Stimulated activated naive CD4-positive, alpha-beta T cell (primary cell): ENCODE measurements around the gene DCST1.

Experiments used
- DNase-seq, 6 experiments: peaks; one replicate each; lab custom pipeline; 2025; lab: John Stamatoyannopoulos, UW

The DCST1 gene

DNA sequence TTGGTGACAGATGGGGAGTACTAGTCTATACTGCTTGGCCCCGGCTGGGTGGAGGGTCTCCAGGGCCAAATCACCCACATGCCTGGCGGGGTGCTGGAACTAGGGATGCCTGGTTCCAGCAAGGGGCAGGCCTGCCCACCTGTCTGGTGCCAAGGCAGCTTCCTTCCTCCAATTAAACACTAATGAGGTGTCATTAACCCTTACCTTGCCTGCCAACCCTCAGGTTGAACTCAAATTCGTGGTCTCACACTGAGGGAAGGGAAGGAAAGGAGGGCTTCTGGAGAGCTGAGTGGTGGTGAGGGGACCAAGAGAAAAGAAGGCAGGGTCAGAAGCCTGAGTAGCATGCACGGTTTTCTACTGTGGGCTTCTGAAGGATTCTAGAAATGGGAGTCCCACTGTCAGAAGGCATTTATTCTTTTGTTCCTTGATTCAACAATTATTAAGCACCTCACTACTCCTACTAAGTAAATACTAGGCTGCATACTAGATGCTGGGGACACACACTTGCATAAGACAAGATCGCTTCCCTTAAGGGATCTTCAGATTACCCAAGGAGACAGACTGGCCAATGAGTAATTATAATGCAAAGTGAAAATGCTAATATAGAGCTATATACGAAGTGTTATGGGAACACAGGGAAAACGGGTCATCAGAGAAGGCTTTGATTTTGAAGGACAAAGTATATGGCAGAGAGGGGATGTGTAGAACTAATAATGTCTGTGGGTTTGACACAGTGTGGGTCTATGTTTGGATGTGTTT is 39.1 kb downstream of the DCST1 start:
- no peak for DNase-seq

DNA sequence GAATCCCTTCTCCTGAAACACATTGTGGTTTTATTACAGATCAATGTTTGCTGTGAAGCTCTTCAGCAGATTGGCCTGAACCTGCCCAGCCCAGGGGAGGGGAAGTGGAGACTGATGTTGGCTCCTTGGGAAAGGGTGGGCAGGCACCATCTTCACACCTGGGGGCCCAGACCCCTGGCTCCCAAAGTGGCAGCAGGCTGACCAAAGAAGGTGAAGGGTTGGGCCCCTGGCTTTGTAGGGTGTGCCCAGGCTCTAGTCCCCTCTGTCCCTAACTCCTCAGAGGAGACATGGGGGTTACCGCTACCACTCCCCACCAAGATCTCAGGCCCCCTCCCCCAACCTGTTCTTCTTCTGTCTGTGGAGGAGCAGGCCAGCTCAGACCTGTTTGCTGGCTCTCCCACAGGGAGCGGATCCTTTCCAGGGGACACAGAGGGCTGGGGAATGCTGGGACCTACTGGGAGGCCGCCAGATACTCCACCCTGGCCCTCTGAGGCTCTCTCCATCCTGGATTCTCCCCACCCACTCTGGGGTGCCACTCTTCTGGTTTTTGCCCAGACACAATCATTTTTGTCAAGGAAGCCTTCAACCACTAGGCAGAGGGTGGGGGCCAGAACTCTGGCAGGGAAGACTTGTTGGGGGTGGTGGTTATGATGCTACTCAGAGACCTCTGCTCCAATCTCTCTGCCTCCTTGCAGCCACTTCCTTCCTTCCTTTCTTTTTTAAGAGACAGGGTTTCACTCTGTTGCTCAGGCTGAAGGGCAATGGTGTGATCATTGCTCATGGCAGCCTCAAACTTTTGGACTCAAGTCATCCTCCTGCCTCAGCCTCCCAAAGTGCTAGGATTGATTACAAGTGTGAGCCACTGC is 40.0 kb downstream of the DCST1 start:
- DNase-seq: no peak

- DNase-seq: no peak
Observed at GRCh38 chr1:155075535-155075934, 41.9 kb downstream of the DCST1 start.

GRCh38 chr1:155076371-155076770 is 42.7 kb downstream of the DCST1 start:
- DNase-seq: no peak

- no peak for DNase-seq
Observed at GRCh38 chr1:155077346-155077745, 43.7 kb downstream of the DCST1 start.

GRCh38 chr1:155077758-155078445 is 44.3 kb downstream of the DCST1 start:
- DNase-seq: no peak

GRCh38 chr1:155078469-155079209 is 45.0 kb downstream of the DCST1 start, which contains the start of gene EFNA3:
Gene EFNA3, plus strand, starts transcription at chr1:155078837. Its CDS starts 105 bp downstream, at chr1:155078942.
- DNase-seq: peak in 5 of 6 experiments; percentile 46 to 58 (median 55)

DNA sequence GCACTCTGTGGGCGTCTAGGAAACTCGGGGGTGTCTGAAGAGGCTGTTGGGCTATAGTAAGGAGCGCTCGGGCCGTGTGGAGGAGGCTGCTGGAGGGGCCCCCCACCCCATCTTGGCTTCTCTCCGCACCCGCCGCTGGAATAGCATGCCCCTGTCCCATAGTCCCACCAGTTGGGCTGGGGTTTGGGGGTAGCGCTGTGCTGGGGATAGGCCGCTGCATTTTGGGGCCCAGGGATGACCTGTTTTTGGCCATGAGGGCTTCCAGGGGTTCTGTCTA is 45.5 kb downstream of the DCST1 start:
- peak in 2 of 6 experiments; percentile 39 to 46 for DNase-seq

- peak in 3 of 6 experiments; percentile 8 to 46 (median 34) for DNase-seq
Observed at GRCh38 chr1:155079487-155080311, 46.1 kb downstream of the DCST1 start.

DNA sequence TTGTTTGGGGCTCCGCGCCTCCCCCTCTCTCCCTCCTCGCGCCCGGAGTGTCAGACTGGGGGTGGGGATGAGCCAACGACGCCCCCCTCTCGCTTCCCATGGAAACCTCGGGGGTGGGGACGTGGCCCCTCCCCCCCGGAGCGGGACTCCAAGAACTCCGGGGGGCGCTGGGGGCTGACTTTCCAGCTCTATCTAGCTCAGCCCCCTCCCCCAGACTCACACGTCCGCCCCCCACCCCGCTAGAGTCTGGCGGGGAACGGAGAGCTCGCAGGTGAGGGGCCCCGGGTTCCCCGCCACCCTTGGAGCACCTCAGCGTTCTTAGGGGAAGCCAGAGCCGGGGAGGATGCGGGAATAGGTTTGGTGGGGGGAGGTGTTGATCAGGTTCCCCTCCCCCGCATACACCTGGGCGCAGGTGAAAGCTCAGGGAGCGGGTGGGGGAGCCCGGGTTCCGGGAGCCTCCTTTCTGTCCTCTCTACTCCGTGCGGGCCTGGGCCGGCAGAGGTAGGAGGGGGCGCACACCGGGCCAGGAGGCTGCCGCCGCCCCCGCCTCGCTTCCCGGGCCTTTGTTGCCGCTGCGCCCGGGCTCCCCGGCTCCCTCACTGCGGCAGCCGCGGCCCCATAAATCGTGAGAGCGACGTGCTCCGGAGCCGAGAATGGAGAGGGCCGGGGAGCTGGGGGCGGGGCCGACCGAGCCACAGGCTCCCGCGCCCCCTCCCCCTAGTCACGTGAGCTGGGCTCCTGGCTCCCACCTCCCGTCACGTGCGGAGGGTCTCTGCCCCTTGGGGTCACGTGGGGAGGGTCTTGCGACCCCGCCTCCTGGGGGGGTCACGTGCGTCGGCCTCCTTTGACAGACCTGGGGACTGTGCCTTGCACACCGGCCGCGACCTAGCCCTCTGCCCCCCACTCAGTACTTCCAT is 46.9 kb downstream of the DCST1 start:
- peak in 4 of 6 experiments; percentile 20 to 54 (median 32) for DNase-seq

DNA sequence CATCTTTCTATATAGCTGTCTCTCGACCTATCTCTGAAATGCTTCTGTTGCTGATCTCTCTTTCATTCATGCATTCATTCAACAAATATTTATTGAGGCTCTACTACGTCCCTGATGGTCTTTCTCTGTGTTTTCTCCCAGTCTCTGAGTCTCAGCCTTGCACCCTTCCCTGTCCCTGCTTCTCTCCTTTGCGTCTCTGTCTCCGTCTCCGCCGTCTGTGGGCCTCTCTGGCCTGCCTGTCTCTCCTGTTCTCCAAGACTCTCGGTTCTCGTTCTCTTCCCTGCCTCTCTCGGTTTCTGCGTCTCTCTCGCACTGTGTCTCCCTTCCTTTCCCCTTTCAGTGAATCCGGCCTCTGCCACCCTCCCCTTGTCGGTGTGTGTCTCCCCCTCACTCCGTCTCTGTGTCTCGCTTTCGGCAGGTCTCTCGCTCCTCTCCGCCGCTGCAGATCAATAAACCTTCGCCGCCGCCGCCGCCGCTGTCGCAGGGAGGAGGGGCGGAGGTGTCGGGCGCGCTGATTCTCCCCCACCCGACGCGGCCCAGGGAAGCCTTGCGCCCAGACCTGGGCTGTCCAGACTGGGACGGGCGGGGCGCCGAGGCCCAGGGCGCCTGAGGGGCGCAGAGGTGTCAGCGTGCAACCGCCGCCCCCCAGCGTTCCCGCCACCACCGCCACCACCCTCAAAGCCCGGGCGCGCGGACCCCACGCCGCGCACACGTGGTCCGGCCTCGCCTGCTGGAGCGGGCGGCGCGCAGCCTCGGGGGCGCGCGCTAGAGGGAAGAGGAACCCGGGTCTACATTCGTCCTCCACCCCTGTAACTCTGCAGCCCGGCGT is 48.1 kb downstream of the DCST1 start:
- DNase-seq: peak in 4 of 6 experiments; percentile 24 to 40 (median 31)

DNA sequence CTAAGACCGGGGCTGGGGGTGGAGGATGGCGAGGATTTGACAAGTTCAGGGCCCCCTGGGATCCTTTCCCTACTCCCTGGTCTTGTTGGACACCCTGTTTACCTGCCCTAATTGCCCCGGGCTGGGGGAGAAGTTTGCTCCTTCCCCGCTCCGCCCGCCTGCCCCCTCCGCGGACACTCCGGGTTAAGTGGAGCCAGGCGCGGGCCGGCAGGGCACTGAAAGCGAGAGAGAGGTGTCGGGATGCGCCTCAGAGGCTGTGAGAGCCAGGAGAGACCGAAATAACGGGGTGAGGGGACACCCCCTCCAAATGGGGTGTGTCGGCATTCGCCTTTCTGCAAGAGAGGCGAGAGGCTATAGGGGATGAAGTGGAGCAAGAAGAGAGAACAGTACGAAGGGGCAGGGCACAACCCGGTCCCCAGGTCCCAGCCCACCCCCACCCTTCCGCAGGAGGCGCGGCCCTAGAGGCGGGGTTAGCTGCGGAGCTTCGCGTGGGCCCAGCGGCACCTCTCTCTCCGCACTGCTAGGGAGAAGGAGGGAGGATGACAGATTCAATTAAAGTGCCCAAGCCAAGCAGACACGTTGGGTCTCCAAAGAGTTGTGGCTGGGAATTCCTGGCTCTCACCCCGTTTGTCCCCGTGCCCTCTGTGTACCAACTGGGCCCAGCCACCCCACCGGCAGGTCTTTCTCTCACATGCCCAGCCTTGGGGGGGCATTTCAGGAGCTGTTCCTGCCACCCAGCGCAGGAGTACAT is 48.9 kb downstream of the DCST1 start:
- peak in 3 of 6 experiments; percentile 13 to 37 (median 32) for DNase-seq

- no peak for DNase-seq
Observed at GRCh38 chr1:155083052-155083541, 49.5 kb downstream of the DCST1 start.

DNA sequence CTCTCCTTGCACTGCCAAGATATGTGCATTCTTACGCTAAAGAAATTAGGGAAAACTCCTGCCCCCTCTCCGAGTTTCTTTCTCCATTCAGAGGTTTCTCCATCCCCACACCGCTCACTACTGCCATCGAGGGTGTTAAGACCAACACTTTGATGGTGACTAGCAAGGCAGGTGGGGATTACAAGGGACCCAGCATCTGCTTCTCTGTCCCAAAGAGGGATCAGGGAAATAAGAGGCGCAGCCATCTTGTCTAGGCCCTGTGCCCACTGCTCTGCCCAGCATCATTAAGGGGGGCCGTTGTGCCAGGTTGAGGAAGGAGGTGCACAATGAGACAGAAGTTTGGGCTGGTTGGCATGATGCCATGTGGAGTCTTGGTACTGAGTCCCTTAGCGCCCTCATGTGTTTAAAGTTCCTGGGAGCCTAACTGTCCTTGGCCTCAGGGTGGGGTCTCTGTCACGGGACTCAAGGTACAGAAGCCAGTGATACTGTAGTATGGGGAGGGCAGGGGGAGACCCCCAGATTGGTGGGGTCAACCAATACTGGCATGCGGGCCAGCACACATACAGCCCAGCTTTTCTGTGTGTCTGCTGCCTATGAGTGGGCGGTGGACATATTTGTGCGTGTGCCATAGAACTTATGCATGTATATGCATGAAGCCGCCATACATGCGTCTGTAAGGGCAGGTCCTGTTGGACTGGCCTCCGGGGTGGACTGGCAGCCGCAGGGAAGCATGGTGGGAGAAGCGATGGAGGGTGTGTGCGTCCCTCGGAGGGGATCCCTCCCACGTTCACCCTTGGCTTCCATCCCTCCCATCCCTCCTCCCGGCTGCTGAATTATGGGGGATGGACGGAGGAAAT is 50.5 kb downstream of the DCST1 start:
- peak in 4 of 6 experiments; percentile 14 to 62 (median 30) for DNase-seq

DNA sequence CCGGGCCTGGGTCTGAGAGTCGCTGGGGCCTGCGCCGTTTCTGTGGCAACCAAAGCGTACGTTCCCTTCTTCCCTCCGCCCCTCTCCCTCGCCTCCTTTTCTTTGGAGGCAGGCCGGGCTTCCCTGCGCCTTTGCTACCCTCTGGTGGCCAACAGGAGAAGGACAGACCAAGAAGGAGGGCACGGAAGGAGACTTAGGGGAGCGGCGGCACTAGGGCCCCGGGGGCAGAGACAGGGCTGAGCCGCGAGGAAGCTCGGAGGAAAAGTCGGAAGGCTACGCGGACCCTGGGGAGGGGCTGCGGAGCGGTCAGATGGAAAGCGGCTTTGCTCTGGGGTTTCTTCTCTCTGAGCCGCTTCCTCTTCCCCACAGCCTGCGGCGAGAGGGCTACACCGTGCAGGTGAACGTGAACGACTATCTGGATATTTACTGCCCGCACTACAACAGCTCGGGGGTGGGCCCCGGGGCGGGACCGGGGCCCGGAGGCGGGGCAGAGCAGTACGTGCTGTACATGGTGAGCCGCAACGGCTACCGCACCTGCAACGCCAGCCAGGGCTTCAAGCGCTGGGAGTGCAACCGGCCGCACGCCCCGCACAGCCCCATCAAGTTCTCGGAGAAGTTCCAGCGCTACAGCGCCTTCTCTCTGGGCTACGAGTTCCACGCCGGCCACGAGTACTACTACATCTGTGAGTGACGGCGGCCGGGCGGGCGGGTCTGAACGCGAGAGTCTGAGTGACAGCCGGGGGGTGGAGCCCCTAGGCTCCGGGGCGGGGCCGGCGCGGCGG is 51.3 kb downstream of the DCST1 start:
- peak; percentile 77 to 99 (median 94) for DNase-seq

GRCh38 chr1:155085504-155086127 is 52.0 kb downstream of the DCST1 start:
- peak; percentile 43 to 78 (median 69) for DNase-seq
